Mucosa of descending colon (tissue), 3 donors: ENCODE measurements around the gene PPP2R5C. TPM values are rescaled to one million over a fixed set of nuclear protein-coding genes. Genes with fewer than 3 reads are reported as not detected.

ENCODE experiments used
- ATAC-seq: fragments of 200-7000 bp; cut with Tn5 transposase; one replicate; pipeline ENCODE4 v1.9.1; 2020; ENCODE audit warnings: mild to moderate bottlenecking, moderate library complexity
- DNase-seq, 3 donors: peaks; one replicate each; pipeline ENCODE4 v3.0.0-alpha.2; 2020
- H3K36me3 ChIP-seq: fragments of 200-600 bp; one replicate; pipeline ENCODE4 v1.8.0; 2021; ENCODE audit warnings: low read depth, mild to moderate bottlenecking
- H3K4me1 ChIP-seq: fragments of 200-600 bp; one replicate; pipeline ENCODE4 v1.8.0; 2021; ENCODE audit warnings: low read depth, mild to moderate bottlenecking
- H3K4me3 ChIP-seq: fragments of 200-600 bp; one replicate; pipeline ENCODE4 v1.8.0; 2021; ENCODE audit warnings: mild to moderate bottlenecking
- H3K9me3 ChIP-seq: fragments of 200-600 bp; one replicate; pipeline ENCODE4 v1.8.0; 2021; ENCODE audit warnings: mild to moderate bottlenecking
- intact Hi-C, 2 donors: fragments of 100-400 bp; cut with DNase I in 1 of 2; cut with micrococcal nuclease in 1 of 2; formaldehyde crosslinking; loops; one replicate each; pipeline versions ENCODE4 v1.11.0 to v1.11.1; 2022; cut with DNase I, micrococcal nuclease
- total RNA-seq, 3 donors: library from RNA; stranded (reverse); fragmentation: NEBNext Ultra II Directional in 2 of 3; extraction: Animal tissue kit (Norgen Biotek cat#: 25700) in 2 of 3; gene quantifications; one replicate each; pipeline versions ENCODE4 v1.2.1 to v1.2.4, GENCODE V29; 2021 to 2023
- TF ChIP-seq, protein P1 (sequence below): fragments of 200-600 bp; IDR thresholded peaks from one replicate; pipeline ENCODE4 v1.8.0; 2022; ENCODE audit warnings: antibody characterized with exemption, mild to moderate bottlenecking
- donor health status: DM: no; HTN: no; CAD: no; lungs with moderate emphysema.
- donor health status: DM: no; HTN: no; CAD: no.
- donor health status: DM: no; HTN: yes; CAD: no.

The PPP2R5C gene
- total RNA-seq, 3 donors from 2014 or later, result 131 to 173 (median 160) TPM

DNA sequence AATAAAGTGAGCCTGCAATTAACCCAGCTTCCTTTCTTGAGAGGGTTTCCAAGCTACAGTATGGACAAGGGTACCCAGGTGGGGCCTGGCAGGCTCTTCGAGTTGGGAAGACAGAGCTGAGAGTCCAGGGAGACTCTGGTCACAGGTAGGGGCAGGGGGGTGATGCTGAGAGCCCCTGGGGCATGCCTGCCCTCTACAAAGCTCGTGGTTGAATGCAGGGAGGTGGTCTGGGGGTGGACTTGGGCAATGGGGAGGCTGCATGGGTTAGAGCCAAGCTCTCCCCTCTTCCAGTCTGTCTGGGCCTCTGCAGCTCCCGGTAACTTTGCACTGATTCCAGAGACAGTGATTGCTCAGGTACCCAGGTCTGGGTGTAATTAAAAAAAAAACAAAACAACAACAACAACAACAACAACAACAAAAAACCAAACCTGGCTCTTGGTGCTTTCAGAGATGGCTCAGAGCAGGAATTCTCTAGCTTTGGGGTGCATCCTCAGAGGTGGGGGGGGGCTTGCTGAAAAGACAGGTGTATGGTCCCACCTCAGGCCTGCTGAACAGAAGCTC, 30.8 kb upstream of the PPP2R5C start:
- Histone ChIP-seq H3K9me3 (no peaks in the 10 kb centered on the region), H3K4me3 (no peak overlapping the region), H3K4me1 (peaks cover 14% of the 10 kb centered on the region), H3K36me3 (no peaks in the 10 kb centered on the region)
- TF ChIP-seq, protein P1, sequence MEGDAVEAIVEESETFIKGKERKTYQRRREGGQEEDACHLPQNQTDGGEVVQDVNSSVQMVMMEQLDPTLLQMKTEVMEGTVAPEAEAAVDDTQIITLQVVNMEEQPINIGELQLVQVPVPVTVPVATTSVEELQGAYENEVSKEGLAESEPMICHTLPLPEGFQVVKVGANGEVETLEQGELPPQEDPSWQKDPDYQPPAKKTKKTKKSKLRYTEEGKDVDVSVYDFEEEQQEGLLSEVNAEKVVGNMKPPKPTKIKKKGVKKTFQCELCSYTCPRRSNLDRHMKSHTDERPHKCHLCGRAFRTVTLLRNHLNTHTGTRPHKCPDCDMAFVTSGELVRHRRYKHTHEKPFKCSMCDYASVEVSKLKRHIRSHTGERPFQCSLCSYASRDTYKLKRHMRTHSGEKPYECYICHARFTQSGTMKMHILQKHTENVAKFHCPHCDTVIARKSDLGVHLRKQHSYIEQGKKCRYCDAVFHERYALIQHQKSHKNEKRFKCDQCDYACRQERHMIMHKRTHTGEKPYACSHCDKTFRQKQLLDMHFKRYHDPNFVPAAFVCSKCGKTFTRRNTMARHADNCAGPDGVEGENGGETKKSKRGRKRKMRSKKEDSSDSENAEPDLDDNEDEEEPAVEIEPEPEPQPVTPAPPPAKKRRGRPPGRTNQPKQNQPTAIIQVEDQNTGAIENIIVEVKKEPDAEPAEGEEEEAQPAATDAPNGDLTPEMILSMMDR, result no peak
- no peak for ATAC-seq
- intact Hi-C loops, result no loop called here
- DNase-seq, result peak in 1 of 3 donors; percentile 52

DNA sequence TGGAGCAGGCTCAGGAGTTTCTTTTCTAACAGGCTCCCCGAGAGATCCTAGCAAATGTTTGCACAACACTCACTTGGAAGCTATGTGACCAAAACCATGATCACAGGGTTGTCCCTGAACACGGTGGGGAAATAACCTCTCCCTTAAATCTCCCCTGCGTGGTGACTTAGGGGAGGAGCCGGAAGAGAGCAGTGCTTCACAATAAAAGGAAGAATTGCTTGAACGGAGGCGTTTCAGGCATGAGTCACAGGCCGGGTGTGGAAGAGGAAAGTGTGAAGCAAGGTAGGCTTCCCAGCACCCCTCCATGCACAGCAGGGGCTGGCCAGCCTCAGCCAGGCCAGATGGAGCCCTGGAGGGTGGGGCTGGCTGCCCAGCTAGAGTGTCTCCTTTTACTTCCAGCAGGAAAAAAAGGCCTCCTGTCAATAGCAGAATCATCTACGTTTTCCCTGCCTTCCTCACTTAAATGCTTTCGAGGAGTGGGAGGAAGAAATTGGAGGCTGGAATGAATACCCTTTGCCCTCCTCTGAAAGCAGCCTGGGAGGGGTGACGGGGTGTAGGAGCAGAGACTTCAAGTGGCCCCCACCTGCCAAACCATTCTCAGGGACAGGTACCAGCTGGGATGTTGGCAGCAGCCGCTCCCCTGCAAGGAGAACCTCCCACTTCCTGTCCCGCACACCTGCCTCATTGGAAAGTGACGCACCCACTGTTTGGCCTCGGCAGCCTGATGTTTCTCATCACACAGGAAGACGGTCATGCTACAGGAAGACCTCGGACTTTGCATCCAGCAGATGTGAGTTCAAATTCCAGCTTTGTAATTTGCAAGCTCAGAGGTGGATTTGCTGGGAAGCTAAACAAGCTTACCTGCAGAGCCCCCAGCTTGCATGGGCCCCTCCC, 30.1 kb upstream of the PPP2R5C start:
- no peak overlapping the region for H3K4me3 ChIP-seq
- TF ChIP-seq, protein P1, result no peak
- peaks cover 14% of the 10 kb centered on the region for H3K4me1 ChIP-seq
- DNase-seq (peak; percentile 89 to 93 (median 91)), ATAC-seq (peak; percentile 94)
- H3K9me3 ChIP-seq, result no peaks in the 10 kb centered on the region
- intact Hi-C loops, result no loop called here
- H3K36me3 ChIP-seq, result no peaks in the 10 kb centered on the region

DNA sequence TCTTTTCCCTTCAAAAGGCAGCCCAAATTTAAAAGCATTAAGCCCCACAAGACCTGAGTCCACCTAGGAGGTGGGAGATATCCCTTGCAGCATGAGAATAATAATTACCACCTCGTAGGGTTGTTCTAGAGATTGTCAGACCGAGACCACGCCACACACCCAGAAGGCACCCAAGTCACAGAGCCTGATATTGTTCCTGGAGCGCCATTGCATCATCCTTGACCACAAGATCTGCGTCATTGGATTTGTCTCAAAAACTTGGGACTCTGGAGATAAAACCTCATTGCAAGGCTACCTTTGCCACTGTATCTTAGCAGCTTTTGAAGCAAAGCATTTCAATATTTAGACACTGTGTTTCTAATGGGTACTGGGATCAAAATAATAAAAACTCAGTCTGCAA, 29.4 kb upstream of the PPP2R5C start:
- Histone ChIP-seq H3K4me1 (peaks cover 14% of the 10 kb centered on the region), H3K36me3 (no peaks in the 10 kb centered on the region), H3K4me3 (no peak overlapping the region), H3K9me3 (no peaks in the 10 kb centered on the region)
- TF ChIP-seq, protein P1, result no peak
- intact Hi-C loops, result no loop called here
- no peak for ATAC-seq
- no peak for DNase-seq

DNA sequence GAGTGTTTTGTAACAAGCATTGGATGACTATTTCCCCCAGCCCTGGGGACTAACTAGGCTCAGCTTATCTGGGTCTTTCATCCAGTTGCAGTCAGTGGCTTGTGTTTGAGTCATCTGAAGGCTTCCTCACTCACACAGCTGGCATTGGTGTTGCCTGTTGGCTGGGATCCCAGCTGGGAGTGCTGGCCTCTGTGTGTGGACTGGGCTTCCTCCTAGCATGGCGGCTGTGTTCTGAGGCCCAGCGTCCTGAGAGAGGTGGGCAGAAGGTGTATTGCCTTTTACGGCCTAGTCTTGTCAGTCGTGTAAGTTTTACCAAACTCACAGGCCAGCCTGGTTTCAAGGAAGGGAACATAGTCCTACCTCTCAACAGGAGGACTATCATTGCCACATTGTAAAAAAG, 28.3 kb upstream of the PPP2R5C start:
- H3K4me1 ChIP-seq, result peaks cover 14% of the 10 kb centered on the region
- intact Hi-C loops, result no loop called here
- no peaks in the 10 kb centered on the region for H3K9me3 ChIP-seq
- H3K36me3 ChIP-seq, result no peaks in the 10 kb centered on the region
- TF ChIP-seq, protein P1, result no peak
- no peak overlapping the region for H3K4me3 ChIP-seq
- ATAC-seq (no peak), DNase-seq (no peak)

DNA sequence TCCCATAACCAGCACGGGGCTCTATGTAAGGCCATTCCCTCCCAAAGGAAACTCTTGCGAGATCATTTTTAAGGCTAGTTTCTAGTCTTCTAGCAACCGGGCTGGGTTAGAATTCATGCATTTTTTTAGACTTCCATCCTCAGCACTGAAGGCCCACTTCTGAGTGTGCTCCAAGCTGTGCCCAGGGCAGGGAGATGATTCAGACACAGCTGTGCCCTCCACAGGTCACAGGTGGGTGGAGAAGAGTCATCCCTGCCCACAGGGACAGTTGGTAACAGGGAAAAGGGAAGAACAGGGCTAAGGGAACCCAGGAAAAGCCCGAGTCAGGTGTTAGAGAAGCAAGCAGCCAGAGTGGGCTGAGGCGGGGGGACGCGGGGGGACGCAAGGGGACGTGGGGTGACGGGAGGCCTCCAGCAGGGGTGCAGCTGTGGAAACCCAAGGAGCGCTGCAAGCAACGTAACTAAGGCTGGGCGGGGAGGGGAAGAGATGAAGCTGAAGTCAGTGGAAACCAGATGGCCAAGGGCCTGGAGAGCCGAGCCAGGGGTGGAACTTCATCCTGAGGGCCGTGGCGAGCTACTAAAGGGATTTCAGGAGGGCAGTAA, 27.2 kb upstream of the PPP2R5C start:
- Histone ChIP-seq H3K4me3 (no peak overlapping the region), H3K36me3 (no peaks in the 10 kb centered on the region), H3K9me3 (no peaks in the 10 kb centered on the region), H3K4me1 (peaks cover 14% of the 10 kb centered on the region)
- ATAC-seq (no peak), DNase-seq (peak in 1 of 3 donors; percentile 40)
- TF ChIP-seq, protein P1, result no peak
- intact Hi-C loops, result no loop called here
